RPMI8226 (cell line): ENCODE measurements around the gene MBD1.
"Not testable (repeated sequence)": the region's sequence is repeated elsewhere in the genome, so short reads cannot be mapped to it uniquely, and the experiment has no call there.

Source experiments
- DNase-seq: peaks from one replicate; pipeline ENCODE4 v3.0.0-alpha.2; 2015

MBD1 gene

GRCh38 chr18:50288348-50289107 lies 7.2 kb upstream of the MBD1 start:
- DNase-seq: not testable (repeated sequence)

GRCh38 chr18:50287441-50288347 lies 6.4 kb upstream of the MBD1 start, which contains the start of gene CXXC1:
Gene CXXC1, minus strand, starts transcription at chr18:50287692. Its CDS starts 103 bp downstream, at chr18:50287589.
- DNase-seq: peak; percentile 100

- no peak for DNase-seq
Observed at GRCh38 chr18:50287028-50287440, 5.7 kb upstream of the MBD1 start.

GRCh38 chr18:50286391-50287027 lies 5.2 kb upstream of the MBD1 start:
- DNase-seq: peak; percentile 45

- no peak for DNase-seq
Observed at GRCh38 chr18:50285631-50286321, 4.5 kb upstream of the MBD1 start.

GRCh38 chr18:50285071-50285470 lies 3.7 kb upstream of the MBD1 start:
- no peak for DNase-seq

GRCh38 chr18:50284255-50284885 lies 3.0 kb upstream of the MBD1 start:
- DNase-seq: no peak

GRCh38 chr18:50283469-50284209 lies 2.3 kb upstream of the MBD1 start:
- DNase-seq: no peak

- DNase-seq: no peak
Observed at GRCh38 chr18:50282521-50283335, 1.4 kb upstream of the MBD1 start.

- DNase-seq: no peak
Observed at GRCh38 chr18:50281972-50282520, 723 bp upstream of the MBD1 start.

GRCh38 chr18:50280707-50281294 lies 522 bp downstream of the MBD1 start:
- no peak for DNase-seq

GRCh38 chr18:50279752-50280151 lies 1.6 kb downstream of the MBD1 start:
- DNase-seq: no peak

- no peak for DNase-seq
Observed at GRCh38 chr18:50277942-50278341, 3.4 kb downstream of the MBD1 start.

- no peak for DNase-seq
Observed at GRCh38 chr18:50276452-50276851, 4.9 kb downstream of the MBD1 start.

GRCh38 chr18:50275503-50276036 lies 5.8 kb downstream of the MBD1 start:
- DNase-seq: no peak

GRCh38 chr18:50274941-50275340 lies 6.4 kb downstream of the MBD1 start:
- no peak for DNase-seq

GRCh38 chr18:50274044-50274442 lies 7.3 kb downstream of the MBD1 start:
- no peak for DNase-seq

GRCh38 chr18:50273203-50274043 lies 7.9 kb downstream of the MBD1 start:
- no peak for DNase-seq

GRCh38 chr18:50272568-50272967 lies 8.8 kb downstream of the MBD1 start:
- DNase-seq: no peak
